K562 (cell line): ENCODE data around the gene SORCS2. TPM values are rescaled to one million over a fixed set of nuclear protein-coding genes. Genes with fewer than 3 reads are reported as not detected.

Source experiments
- ATAC-seq: fragments of 200-7000 bp; cut with Tn5 transposase; 3 replicates; pipeline ENCODE4 v1.9.1; 2020; ENCODE audit warnings: moderate library complexity
- BruUV-seq: library from RNA; stranded (reverse); fragments of 400-500 nt; replicated peaks from 2 replicates; lab custom pipeline; 2021; lab: Mats Ljungman, UMichigan
- CTCF ChIA-PET: fragments of 300-600 bp; formaldehyde crosslinking; extraction: SDS; loops from one replicate; lab custom pipeline; 2021; ENCODE audit warnings: low intra/inter-chr PET ratio; lab: Yijun Ruan, JAX
- POLR2A ChIA-PET: fragments of 300-600, 350-650 bp; sonication (Branson Sonifier 250); formaldehyde crosslinking; extraction: SDS; loops from one replicate; lab custom pipeline; 2021; ENCODE audit warnings: antibody characterized with exemption, inconsistent platforms; lab: Yijun Ruan, JAX
- DNase-seq, 4 experiments: peaks; one replicate each; pipeline versions ENCODE4 v3.0.0 to v3.0.0-alpha.2; 2011 to 2018; ENCODE audit warnings: low spot score in 3 of 4, mixed read lengths in 3 of 4; ENCODE audit errors: extremely low read depth in 1 of 4
- FAIRE-seq: peaks from 2 replicates; lab custom pipeline; 2011; peaks lifted over from hg19 to GRCh38; lab: Jason Lieb, UNC
- H2AFZ ChIP-seq: 2 replicates; pipeline ENCODE4 v1.6.0; 2011; ENCODE audit warnings: low read depth, low read length, control low read depth, inconsistent platforms
- H3K27ac ChIP-seq: fragments of 200-600 bp; 3 replicates; pipeline ENCODE4 v1.8.0; 2011; ENCODE audit warnings: low read depth, mild to moderate bottlenecking, control low read depth, inconsistent platforms, low read length, moderate library complexity, mixed read lengths; ENCODE audit errors: extremely low read depth
- H3K27me3 ChIP-seq, 2 experiments: fragments of 300-600 bp in 1 of 2; 2 replicates in 1 of 2; 3 replicates in 1 of 2; pipeline versions ENCODE4 v1.6.0 to v1.8.0; 2011; ENCODE audit warnings: inconsistent platforms in 2 of 2, low read length in 2 of 2, mild to moderate bottlenecking in 1 of 2, mixed read lengths in 1 of 2, moderate library complexity in 1 of 2; ENCODE audit not compliant: control insufficient read depth in 2 of 2, insufficient read depth in 2 of 2
- H3K36me3 ChIP-seq: fragments of 300-600 bp; 3 replicates; pipeline ENCODE4 v1.8.0; 2011; ENCODE audit warnings: mild to moderate bottlenecking, low read length, inconsistent platforms; ENCODE audit not compliant: control insufficient read depth, insufficient read depth
- H3K4me1 ChIP-seq, 2 experiments: fragments of 200-600 bp in 1 of 2; replicated peaks in 1 of 2; 2 replicates in 1 of 2; 3 replicates in 1 of 2; pipeline versions ENCODE4 v1.5.1 to v1.8.0; 2011; ENCODE audit warnings: inconsistent platforms in 2 of 2, low read length in 2 of 2, mild to moderate bottlenecking in 1 of 2, mixed read lengths in 1 of 2, moderate library complexity in 1 of 2; ENCODE audit not compliant: control insufficient read depth in 2 of 2, insufficient read depth in 2 of 2
- H3K4me2 ChIP-seq: 2 replicates; pipeline ENCODE4 v1.6.1; 2011; ENCODE audit warnings: low read length, control low read depth, inconsistent platforms, mixed read lengths; ENCODE audit not compliant: insufficient read depth
- H3K4me3 ChIP-seq: fragments of 200-600 bp; sonication (generic), shearing (Covaris generic); 2 replicates; pipeline ENCODE4 v1.5.1; 2016; ENCODE audit warnings: control low read depth, inconsistent platforms
- H3K79me2 ChIP-seq: fragments of 200-600 bp; 3 replicates; pipeline ENCODE4 v1.8.0; 2011; ENCODE audit warnings: low read length, inconsistent platforms; ENCODE audit not compliant: control insufficient read depth, insufficient read depth
- H3K9ac ChIP-seq, 2 experiments: 2 replicates each; pipeline versions ENCODE4 v1.6.0 to v1.6.1; 2011; ENCODE audit warnings: low read depth in 2 of 2, low read length in 2 of 2, control low read depth in 1 of 2, inconsistent platforms in 1 of 2, mild to moderate bottlenecking in 1 of 2, mixed read lengths in 1 of 2; ENCODE audit not compliant: insufficient read depth in 1 of 2
- H3K9me1 ChIP-seq: one replicate; pipeline ENCODE4 v1.6.0; 2011; ENCODE audit warnings: inconsistent platforms, mild to moderate bottlenecking, low read length, moderate library complexity; ENCODE audit not compliant: control insufficient read depth, insufficient read depth
- H3K9me3 ChIP-seq: replicated peaks from 2 replicates; pipeline ENCODE4 v1.5.1; 2011; ENCODE audit warnings: low read depth, low read length, inconsistent platforms; ENCODE audit not compliant: control insufficient read depth, insufficient read depth
- H4K20me1 ChIP-seq: replicated peaks from 2 replicates; pipeline ENCODE4 v1.6.1; 2011; ENCODE audit warnings: low read length, inconsistent platforms, mixed read lengths; ENCODE audit not compliant: control insufficient read depth, insufficient read depth
- MED1 ChIP-seq: sonication (generic); formaldehyde crosslinking; IDR thresholded peaks from 2 replicates; pipeline ENCODE4 v1.8.1; 2023; ENCODE audit warnings: missing genetic modification reagents, borderline replicate concordance
- YY1 ChIP-seq, 3 experiments: IDR thresholded peaks; 2 replicates each; pipeline ENCODE4 v1.6.1; 2011; ENCODE audit warnings: low read length in 2 of 3, mild to moderate bottlenecking in 2 of 3, moderate library complexity in 2 of 3, borderline replicate concordance in 1 of 3, control low read depth in 1 of 3, low read depth in 1 of 3; ENCODE audit not compliant: insufficient read depth in 3 of 3, insufficient replicate concordance in 2 of 3, control insufficient read depth in 1 of 3, insufficient read length in 1 of 3; ENCODE audit errors: extremely low read depth in 1 of 3
- ZBTB2 ChIP-seq: fragments of 450-650 bp; IDR thresholded peaks from 2 replicates; pipeline ENCODE4 v1.6.1; 2016; ENCODE audit warnings: antibody characterized with exemption
- ZNF23 ChIP-seq: fragments of 250-450 bp; sonication (Bioruptor Pico); IDR thresholded peaks from 2 replicates; pipeline ENCODE4 v1.4.0; 2020; ENCODE audit warnings: mild to moderate bottlenecking
- ZNF263 ChIP-seq: sonication (generic); formaldehyde crosslinking; IDR thresholded peaks from 2 replicates; pipeline ENCODE4 v1.8.0; 2022; ENCODE audit warnings: mild to moderate bottlenecking, missing genetic modification reagents, borderline replicate concordance
- ZNF717 ChIP-seq: fragments of 250-450 bp; sonication (Bioruptor Pico); IDR thresholded peaks from 2 replicates; pipeline ENCODE4 v1.5.0; 2021
- WGBS: fragments of 100-300 bp; shearing (Covaris generic); methylation state at CpG from one replicate; pipeline ENCODE4 v1.1.6; 2016; ENCODE audit warnings: low coverage, mixed read lengths; ENCODE audit not compliant: insufficient coverage; ENCODE audit errors: missing lambda C conversion rate; 5-methylcytosine and 5-hydroxymethylcytosine counted together
- in situ Hi-C: fragments of 300-500 bp; cut with MboI; formaldehyde crosslinking; loops from 4 replicates; pipeline ENCODE4 v1.15.0; 2018; ENCODE audit warnings: inconsistent platforms, mixed read lengths
- intact Hi-C: fragments of 100-400 bp; cut with micrococcal nuclease; formaldehyde crosslinking; loops from 2 replicates; pipeline ENCODE4 v1.14.2; 2022
- polyA plus RNA-seq, 8 experiments: library from polyadenylated mRNA; depleted of rRNA in 4 of 8; stranded (reverse) in 5 of 8; unstranded in 3 of 8; fragments of >200 nt; fragmentation: Nextera tagmentation in 2 of 8; fragmentation: Illumina TruSeq in 1 of 8; extraction: Ambion mirVana in 2 of 8; extraction: Trizol in 1 of 8; gene quantifications; 2 replicates each; pipeline versions ENCODE4 v1.2.1 to v1.2.3, GENCODE V29; 2011 to 2014; ENCODE audit warnings: inconsistent platforms in 1 of 8, missing spikeins in 1 of 8
- total RNA-seq, 7 experiments: library from RNA; depleted of rRNA in 6 of 7; stranded (reverse); fragments of >200 nt in 6 of 7; fragmentation: Illumina TruSeq in 2 of 7; extraction: Trizol in 2 of 7; gene quantifications; 2 replicates each; pipeline versions ENCODE4 v1.2.1 to v1.2.3, GENCODE V29; 2011 to 2021; ENCODE audit warnings: low replicate concordance in 1 of 7

Gene SORCS2
- total and polyA plus RNA-seq, 9 of the 15 experiments (the other 6 are each of a cell fraction or from before 2014, with no cell fraction given), result not detected

- H3K4me1 ChIP-seq, result peaks cover 0 to 12% of the 10 kb centered on the region in 2 experiments; a peak in 1 of 5 replicates
- CTCF ChIA-PET, result no interaction called here
- no peak overlapping the region for H3K4me3 ChIP-seq
- TF ChIP-seq ZNF263 (CRISPR knock-in tag) (0 out of 2 replicates have a peak, but pooled peaks have one; percentile 29), ZBTB2 (no peak)
- TF ChIP-seq, all 486 proteins: peak for 1
- H3K36me3 ChIP-seq, result no peaks in the 10 kb centered on the region
- POLR2A ChIA-PET, result no interaction called here
- H2AFZ ChIP-seq, result no peak overlapping the region
- in situ Hi-C loops, result no loop called here
- no peaks in the 10 kb centered on the region for H3K9me1 ChIP-seq
- no peaks in the 10 kb centered on the region for H3K79me2 ChIP-seq
- intact Hi-C loops, result no loop called here
- 0 out of 2 replicates have a peak, but pooled peaks cover 5% of the 10 kb centered on the region for H4K20me1 ChIP-seq
- no TSS peak for BruUV-seq
- DNase-seq (no peak), ATAC-seq (no peak), FAIRE-seq (no peak)
- H3K9ac ChIP-seq, result no peak overlapping the region
- H3K4me2 ChIP-seq, result no peak overlapping the region
- H3K27me3 ChIP-seq, result peaks cover 11 to 69% of the 10 kb centered on the region in 2 experiments; a peak in 3 of 5 replicates
- WGBS, result under 1% methylated on average over 13 of the region's 14 CpGs
- peaks cover 3% of the 10 kb centered on the region; the same call in 1 of the 2 replicates for H3K9me3 ChIP-seq
- H3K27ac ChIP-seq, result no peak overlapping the region
These were observed 544.9 kb downstream of the SORCS2 start for GRCh38 chr4:7737268-7737645.

GRCh38 chr4:7737752-7738457 is 545.6 kb downstream of the SORCS2 start:
- FAIRE-seq (no peak), DNase-seq (no peak), ATAC-seq (peak; percentile 46)
- 8% methylated on average over 19 of the region's 19 CpGs for WGBS
- Histone ChIP-seq H3K9me3 (peaks cover 3% of the 10 kb centered on the region; the same call in 1 of the 2 replicates), H3K4me3 (no peak overlapping the region), H3K9me1 (no peaks in the 10 kb centered on the region), H3K27me3 (peaks cover 10 to 64% of the 10 kb centered on the region in 2 experiments; a peak in 3 of 5 replicates), H3K4me1 (peaks cover 0 to 12% of the 10 kb centered on the region in 2 experiments; a peak in 1 of 5 replicates), H2AFZ (no peak overlapping the region), H3K36me3 (no peaks in the 10 kb centered on the region), H3K79me2 (no peaks in the 10 kb centered on the region), H3K4me2 (no peak overlapping the region), H3K9ac (no peak overlapping the region), H4K20me1 (no peaks in the 10 kb centered on the region), H3K27ac (no peak overlapping the region)
- in situ Hi-C loops (no loop called here), intact Hi-C loops (no loop called here)
- no peak for TF ChIP-seq MED1 (CRISPR knock-in tag)
- no peak for TF ChIP-seq ZNF717 (CRISPR knock-in tag)
- TF ChIP-seq YY1 (IDR thresholded peaks at IDR 0.05; ENCODE audit: borderline replicate concordance in 1 of 3, control insufficient read depth in 1 of 3, extremely low read depth in 1 of 3, insufficient read depth in 3 of 3, insufficient read length in 1 of 3, insufficient replicate concordance in 2 of 3, low read depth in 1 of 3, low read length in 2 of 3), result peak in 2 of 3 experiments; percentile 23 to 71
- TF ChIP-seq ZNF23, result no peak
- CTCF ChIA-PET, result no interaction called here
- BruUV-seq, result no TSS peak
- POLR2A ChIA-PET, result no interaction called here
